Keratinocyte (primary cell): ENCODE data around the gene B3GNT2. TPM values are rescaled to one million over a fixed set of nuclear protein-coding genes. Genes with fewer than 3 reads are reported as not detected.
"Not testable (repeated sequence)": the region's sequence is repeated elsewhere in the genome, so short reads cannot be mapped to it uniquely, and the experiment has no call there.

Source experiments
- DNase-seq: peaks from one replicate; pipeline ENCODE4 v3.0.0-alpha.2; 2011; ENCODE audit warnings: low read depth, missing footprints, low spot score
- FAIRE-seq: peaks from 2 replicates; lab custom pipeline; 2011; peaks lifted over from hg19 to GRCh38; lab: Jason Lieb, UNC
- H2AFZ ChIP-seq: 2 replicates; pipeline ENCODE4 v1.6.0; 2012; ENCODE audit warnings: low read length, control low read depth, inconsistent platforms; ENCODE audit not compliant: control insufficient read depth
- H3K27ac ChIP-seq: 2 replicates; pipeline ENCODE4 v1.5.1; 2011; ENCODE audit warnings: low read length; ENCODE audit not compliant: control insufficient read depth, insufficient read depth
- H3K27me3 ChIP-seq: 3 replicates; pipeline ENCODE4 v1.6.0; 2011; ENCODE audit warnings: low read length; ENCODE audit not compliant: control insufficient read depth, insufficient read depth; ENCODE audit errors: extremely low read depth
- H3K36me3 ChIP-seq, 2 experiments: 2 replicates in 1 of 2; 3 replicates in 1 of 2; pipeline ENCODE4 v1.5.1; 2011; ENCODE audit warnings: low read length in 2 of 2, mild to moderate bottlenecking in 1 of 2; ENCODE audit not compliant: control insufficient read depth in 2 of 2, insufficient read depth in 2 of 2; ENCODE audit errors: extremely low read depth in 1 of 2
- H3K4me1 ChIP-seq: 3 replicates; pipeline ENCODE4 v1.5.1; 2011; ENCODE audit warnings: low read length; ENCODE audit not compliant: control insufficient read depth, insufficient read depth; ENCODE audit errors: extremely low read depth
- H3K4me2 ChIP-seq: 3 replicates; pipeline ENCODE4 v1.6.0; 2011; ENCODE audit warnings: low read depth, low read length; ENCODE audit not compliant: control insufficient read depth, insufficient read depth; ENCODE audit errors: extremely low read depth
- H3K4me3 ChIP-seq, 3 experiments: fragments of 200-600 bp in 1 of 3; sonication (generic) in 1 of 3; 2 replicates in 2 of 3; 3 replicates in 1 of 3; pipeline ENCODE4 v1.5.1; 2011 to 2016; ENCODE audit warnings: low read length in 3 of 3, mild to moderate bottlenecking in 3 of 3, control low read depth in 2 of 3, inconsistent platforms in 1 of 3, low read depth in 1 of 3, mixed read lengths in 1 of 3, mixed run types in 1 of 3, moderate library complexity in 1 of 3; ENCODE audit not compliant: control insufficient read depth in 2 of 3, insufficient read depth in 2 of 3; ENCODE audit errors: extremely low read depth in 1 of 3
- H3K79me2 ChIP-seq: 2 replicates; pipeline ENCODE4 v1.6.0; 2012; ENCODE audit warnings: low read length; ENCODE audit not compliant: control insufficient read depth, insufficient read depth
- H3K9ac ChIP-seq: 3 replicates; pipeline ENCODE4 v1.6.0; 2011; ENCODE audit warnings: low read length; ENCODE audit not compliant: control insufficient read depth, insufficient read depth; ENCODE audit errors: extremely low read depth
- H3K9me1 ChIP-seq: 3 replicates; pipeline ENCODE4 v1.6.0; 2011; ENCODE audit warnings: low read length; ENCODE audit not compliant: control insufficient read depth, insufficient read depth; ENCODE audit errors: extremely low read depth
- H3K9me3 ChIP-seq: 2 replicates; pipeline ENCODE4 v1.5.1; 2012; ENCODE audit warnings: low read depth, low read length; ENCODE audit not compliant: control insufficient read depth
- H4K20me1 ChIP-seq: 3 replicates; pipeline ENCODE4 v1.6.0; 2011; ENCODE audit warnings: low read length; ENCODE audit not compliant: control insufficient read depth, insufficient read depth; ENCODE audit errors: extremely low read depth
- EZH2 ChIP-seq: IDR thresholded peaks from one replicate; pipeline ENCODE4 v1.6.1; 2012; ENCODE audit warnings: inconsistent platforms, mild to moderate bottlenecking, low read length, moderate library complexity
- dilution Hi-C: fragments of 300-500 bp; cut with MboI; formaldehyde crosslinking; loops from one replicate; pipeline ENCODE4 v1.7.0; 2020; ENCODE audit warnings: low sequenced_read_pairs; ENCODE audit not compliant: extremely low pct_ligation_motif_present
- polyA plus RNA-seq, 5 experiments: library from polyadenylated mRNA; depleted of rRNA in 3 of 5; stranded (reverse) in 3 of 5; stranded (forward) in 1 of 5; unstranded in 1 of 5; fragments of >200 nt; gene quantifications; 1 replicate in 1 of 5; 2 replicates in 3 of 5; 3 replicates in 1 of 5; pipeline versions ENCODE4 v1.2.1 to v1.2.3, GENCODE V29; 2011 to 2012; ENCODE audit warnings: missing spikeins in 2 of 5, low read depth in 1 of 5, low replicate concordance in 1 of 5
- TF ChIP-seq, protein P1 (sequence below), 3 experiments: IDR thresholded peaks in 1 of 3; conservative IDR thresholded peaks in 1 of 3; optimal IDR thresholded peaks in 1 of 3; 2 replicates in 2 of 3; 3 replicates in 1 of 3; pipeline versions ENCODE3 to v1.5.1; 2011; ENCODE audit warnings: low read length in 3 of 3, mild to moderate bottlenecking in 3 of 3, moderate library complexity in 2 of 3, control low read depth in 1 of 3, inconsistent platforms in 1 of 3; ENCODE audit not compliant: insufficient read depth in 2 of 3; ENCODE audit errors: extremely low read depth in 1 of 3

The B3GNT2 gene
- polyA plus RNA-seq, 1 donor (not counting 4 experiments of a cell fraction or from before 2014, with no cell fraction given): 44.3 TPM

DNA sequence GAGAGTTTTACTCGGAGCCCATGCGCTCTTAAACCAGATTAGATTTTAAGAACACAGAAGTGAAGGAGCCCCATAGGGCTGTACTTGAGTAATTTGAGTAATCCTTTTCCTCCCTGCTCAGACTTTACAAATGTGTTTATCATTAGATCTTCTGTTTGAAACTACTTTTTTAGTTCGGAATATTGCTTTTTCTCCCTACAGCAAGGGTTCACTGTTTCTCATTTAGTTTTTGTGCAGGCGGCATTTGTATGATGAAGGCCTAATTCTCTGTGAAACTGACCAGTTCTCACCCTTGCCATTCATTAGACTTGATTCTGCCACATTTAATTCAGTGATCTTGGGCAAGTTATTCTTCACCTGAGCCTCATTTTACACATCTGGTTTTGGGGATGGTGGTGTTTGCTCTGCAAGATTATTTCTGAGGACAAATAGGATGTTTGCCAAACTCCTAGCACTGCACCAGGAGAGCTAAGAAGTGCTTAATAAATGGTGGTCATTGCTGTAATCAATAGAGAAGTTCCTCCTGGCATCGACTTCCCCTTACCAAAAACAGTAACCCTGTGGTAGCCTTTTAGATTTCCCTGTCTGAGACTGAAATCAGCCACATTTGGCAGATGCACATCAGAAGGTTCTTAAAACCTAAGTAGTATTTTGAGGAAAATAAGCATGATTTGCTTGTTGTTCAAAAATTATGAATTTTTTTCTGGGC, 2.2 kb downstream of the B3GNT2 start:
- DNase-seq (no peak), FAIRE-seq (no peak)
- H3K9me1 ChIP-seq: peaks cover 12% of the 10 kb centered on the region
- peak overlapping the region; percentile 88 to 98 (median 93) for H3K4me3 ChIP-seq
- TF ChIP-seq, protein P1, sequence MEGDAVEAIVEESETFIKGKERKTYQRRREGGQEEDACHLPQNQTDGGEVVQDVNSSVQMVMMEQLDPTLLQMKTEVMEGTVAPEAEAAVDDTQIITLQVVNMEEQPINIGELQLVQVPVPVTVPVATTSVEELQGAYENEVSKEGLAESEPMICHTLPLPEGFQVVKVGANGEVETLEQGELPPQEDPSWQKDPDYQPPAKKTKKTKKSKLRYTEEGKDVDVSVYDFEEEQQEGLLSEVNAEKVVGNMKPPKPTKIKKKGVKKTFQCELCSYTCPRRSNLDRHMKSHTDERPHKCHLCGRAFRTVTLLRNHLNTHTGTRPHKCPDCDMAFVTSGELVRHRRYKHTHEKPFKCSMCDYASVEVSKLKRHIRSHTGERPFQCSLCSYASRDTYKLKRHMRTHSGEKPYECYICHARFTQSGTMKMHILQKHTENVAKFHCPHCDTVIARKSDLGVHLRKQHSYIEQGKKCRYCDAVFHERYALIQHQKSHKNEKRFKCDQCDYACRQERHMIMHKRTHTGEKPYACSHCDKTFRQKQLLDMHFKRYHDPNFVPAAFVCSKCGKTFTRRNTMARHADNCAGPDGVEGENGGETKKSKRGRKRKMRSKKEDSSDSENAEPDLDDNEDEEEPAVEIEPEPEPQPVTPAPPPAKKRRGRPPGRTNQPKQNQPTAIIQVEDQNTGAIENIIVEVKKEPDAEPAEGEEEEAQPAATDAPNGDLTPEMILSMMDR (optimal IDR thresholded peaks at IDR 0.05 in 1 of 3, IDR thresholded peaks at IDR 0.05 in 1 of 3, conservative IDR thresholded peaks at IDR 0.05 in 1 of 3; ENCODE audit: extremely low read depth in 1 of 3, insufficient read depth in 2 of 3, low read length in 3 of 3): no peak
- TF ChIP-seq EZH2: no peak
- H3K27me3 ChIP-seq: no peaks in the 10 kb centered on the region
- H3K9ac ChIP-seq: peak overlapping the region; percentile 85
- H3K36me3 ChIP-seq: peaks cover 0 to 1% of the 10 kb centered on the region in 2 experiments
- peak overlapping the region; percentile 72 for H3K27ac ChIP-seq
- peaks cover 16% of the 10 kb centered on the region for H3K4me1 ChIP-seq
- H2AFZ ChIP-seq: peak overlapping the region; percentile 5
- H3K4me2 ChIP-seq: peak overlapping the region; percentile 94
- H3K9me3 ChIP-seq: no peaks in the 10 kb centered on the region
- H4K20me1 ChIP-seq: peaks cover 32% of the 10 kb centered on the region
- peaks cover 69% of the 10 kb centered on the region for H3K79me2 ChIP-seq
- dilution Hi-C loops: no loop called here

DNA sequence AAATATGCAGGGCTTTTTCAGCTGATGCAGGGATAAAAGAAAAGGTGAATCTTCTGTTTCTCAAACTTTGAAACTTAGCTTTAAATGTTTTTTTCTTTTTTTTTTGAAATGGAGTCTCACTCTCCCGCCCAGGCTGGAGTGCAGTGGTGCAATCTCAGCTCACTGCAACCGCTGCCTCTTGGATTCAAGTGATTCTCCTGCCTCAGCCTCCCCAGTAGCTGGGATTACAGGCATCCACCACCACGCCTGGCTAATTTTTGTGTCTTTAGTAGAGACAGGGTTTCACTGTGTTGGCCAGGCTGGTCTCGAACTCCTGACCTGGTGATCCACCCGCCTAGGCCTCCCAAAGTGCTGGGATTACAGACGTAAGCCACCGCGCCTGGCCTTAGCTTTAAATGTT, 2.9 kb downstream of the B3GNT2 start:
- dilution Hi-C loops, H3K27ac ChIP-seq, H3K27me3 ChIP-seq, H3K36me3 ChIP-seq, FAIRE-seq, H3K4me3 ChIP-seq, H3K4me2 ChIP-seq, H3K9ac ChIP-seq, H3K9me3 ChIP-seq, H2AFZ ChIP-seq, DNase-seq: not testable (repeated sequence)
- Histone ChIP-seq H3K79me2 (peaks cover 77% of the 10 kb centered on the region), H4K20me1 (peaks cover 36% of the 10 kb centered on the region), H3K9me1 (peaks cover 14% of the 10 kb centered on the region), H3K4me1 (peaks cover 16% of the 10 kb centered on the region)
